Activated CD4-positive, alpha-beta T cell treated with anti-CD3 and anti-CD28 coated beads for 48 hours (primary cell): Measurements from ENCODE around the gene ASTN2.

Experiments
- DNase-seq: peaks from one replicate; pipeline ENCODE4 v3.0.0-alpha.2; 2020

The ASTN2 gene

DNA sequence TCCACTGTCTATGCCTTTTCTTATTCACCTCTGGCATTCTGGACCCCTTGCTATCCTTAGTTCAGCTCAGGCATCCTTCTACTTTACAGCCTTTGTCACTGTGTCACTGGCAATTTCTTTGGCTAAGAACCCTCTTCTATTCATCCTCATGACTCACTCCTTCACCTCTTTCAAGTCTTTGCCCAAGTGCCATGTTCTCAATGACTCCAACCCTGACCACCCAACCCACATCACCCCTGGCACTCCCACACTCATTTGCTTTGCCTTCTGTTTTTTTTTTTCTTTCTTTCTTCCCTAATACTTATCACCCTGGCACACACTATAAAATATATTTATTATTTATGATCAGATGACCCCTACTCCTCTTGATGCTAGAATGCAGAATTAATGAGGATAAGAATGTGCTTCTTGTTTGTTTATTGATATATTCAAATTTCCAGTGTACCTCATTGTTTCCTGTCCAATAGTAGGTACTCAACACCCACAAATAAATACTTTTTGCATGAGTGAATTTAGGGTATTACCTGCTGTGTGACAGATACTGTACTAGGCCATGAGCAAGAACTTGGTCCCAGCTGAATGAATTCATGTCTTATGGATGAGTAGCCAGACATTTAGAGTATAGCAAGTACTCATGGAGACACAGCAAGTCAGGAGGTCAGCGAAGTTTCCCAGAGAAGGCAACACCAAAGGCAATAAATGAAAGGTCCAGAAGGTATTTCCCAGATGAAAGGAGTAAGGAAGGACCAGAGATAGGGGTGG, 1025.1 kb downstream of the ASTN2 start:
- no peak for DNase-seq

GRCh38 chr9:116387934-116388698, 1026.7 kb downstream of the ASTN2 start:
- no peak for DNase-seq

GRCh38 chr9:116383936-116384335, 1030.9 kb downstream of the ASTN2 start:
- DNase-seq: no peak

DNA sequence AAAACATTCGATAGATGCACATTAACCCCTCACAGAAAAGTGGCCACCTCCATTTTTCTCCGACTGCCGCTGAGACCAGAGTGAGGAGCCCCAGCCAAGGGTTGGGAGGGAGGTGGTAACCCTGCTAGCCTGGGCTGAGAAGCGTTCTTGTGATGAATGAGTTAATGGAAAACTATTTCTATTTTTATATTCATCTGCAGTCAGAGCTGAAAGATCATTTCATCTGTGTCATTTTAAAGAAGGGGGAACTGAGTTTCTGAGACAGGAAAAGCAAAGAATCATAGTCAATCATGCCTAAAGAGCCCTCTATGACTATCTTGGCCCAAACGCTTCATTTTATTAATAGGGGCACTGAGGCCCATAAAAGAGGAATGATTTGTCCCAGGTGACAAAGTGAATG, 1031.7 kb downstream of the ASTN2 start:
- DNase-seq: no peak

GRCh38 chr9:116382053-116382452, 1032.8 kb downstream of the ASTN2 start:
- no peak for DNase-seq

- DNase-seq: no peak
Observed at GRCh38 chr9:116381350-116381749, 1033.5 kb downstream of the ASTN2 start.

DNA sequence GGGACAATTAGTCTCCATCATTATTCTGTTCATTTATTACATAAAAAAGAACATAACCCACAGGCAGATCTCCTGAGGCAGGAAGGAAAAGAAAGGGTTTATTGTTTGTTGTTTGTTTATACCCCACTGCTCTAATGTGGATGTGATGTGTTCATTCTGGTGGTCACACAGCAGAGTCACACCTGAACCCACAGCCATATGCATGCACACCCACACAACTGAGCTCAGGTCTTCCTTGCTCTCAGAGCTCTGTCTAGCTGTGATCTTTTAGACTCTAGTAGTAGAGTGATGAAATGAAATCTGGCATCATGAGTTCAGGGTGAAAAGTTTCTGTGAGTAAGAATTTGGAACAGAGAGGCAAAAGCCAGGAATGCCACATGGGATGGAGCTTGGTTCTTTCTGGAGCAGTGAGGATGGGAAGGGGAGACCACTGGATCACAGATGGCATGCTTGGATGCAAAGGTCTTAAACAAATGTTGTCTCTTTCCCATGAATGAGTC, 1034.3 kb downstream of the ASTN2 start:
- DNase-seq: no peak

DNA sequence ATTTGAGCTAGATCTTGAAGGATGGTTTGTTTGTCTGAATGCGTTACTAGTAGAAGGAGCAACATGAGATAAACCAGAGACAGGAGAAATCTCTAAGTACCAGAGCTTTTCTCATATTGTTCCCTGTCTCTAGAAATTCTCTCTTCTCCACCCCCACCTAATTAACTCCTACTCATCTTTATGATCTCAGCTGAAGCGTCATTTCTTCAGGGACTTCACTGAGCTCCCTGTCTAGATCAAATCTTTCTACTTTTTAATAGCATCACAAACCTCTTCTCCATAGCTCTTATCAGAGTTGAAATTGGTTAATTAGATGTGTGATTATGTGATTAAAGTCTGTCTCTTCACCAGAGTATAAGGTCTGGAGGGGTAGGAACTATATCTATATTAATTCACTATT, 1035.0 kb downstream of the ASTN2 start:
- no peak for DNase-seq

DNA sequence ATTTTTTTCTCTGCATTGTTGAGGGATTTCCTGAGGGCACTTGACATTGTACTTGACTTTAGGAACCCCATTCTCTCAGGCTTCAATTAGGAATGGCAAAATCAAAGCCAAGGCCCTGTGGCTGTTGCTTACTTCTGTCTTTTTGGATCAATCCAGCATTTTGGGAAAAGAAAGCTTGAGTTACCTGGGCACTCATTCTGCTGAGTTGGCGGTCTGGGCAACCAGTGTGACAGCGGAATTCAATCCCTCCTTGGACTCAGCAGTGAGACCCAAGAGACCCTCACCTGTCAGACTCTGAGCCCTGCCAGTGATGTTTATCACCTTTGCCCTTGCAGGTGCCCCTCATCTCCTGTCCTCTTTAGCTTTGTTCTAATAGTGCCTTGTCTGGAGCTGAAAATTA, 1036.0 kb downstream of the ASTN2 start:
- DNase-seq: no peak

- DNase-seq: no peak
Observed at GRCh38 chr9:116377179-116377798, 1037.6 kb downstream of the ASTN2 start.
